AG08396 (cell line): ENCODE measurements around the gene PASD1.
"Not testable (repeated sequence)": the region's sequence is repeated elsewhere in the genome, so short reads cannot be mapped to it uniquely, and the experiment has no call there.

Experiments
- DNase-seq: peaks from one replicate; pipeline ENCODE4 v3.0.0; 2012; ENCODE audit warnings: low spot score, mixed read lengths

Gene PASD1

GRCh38 chrX:151621422-151621821 lies 57.9 kb downstream of the PASD1 start:
- no peak for DNase-seq

GRCh38 chrX:151624677-151625076 lies 61.2 kb downstream of the PASD1 start:
- DNase-seq: no peak

GRCh38 chrX:151631822-151632221 lies 68.3 kb downstream of the PASD1 start:
- no peak for DNase-seq

GRCh38 chrX:151633157-151633556 lies 69.7 kb downstream of the PASD1 start:
- no peak for DNase-seq

GRCh38 chrX:151634937-151635336 lies 71.5 kb downstream of the PASD1 start:
- DNase-seq: no peak

- DNase-seq: no peak
Observed at GRCh38 chrX:151641564-151641963, 78.1 kb downstream of the PASD1 start.

GRCh38 chrX:151675121-151675746 lies 111.8 kb downstream of the PASD1 start:
- DNase-seq: no peak

GRCh38 chrX:151676196-151676595 lies 112.7 kb downstream of the PASD1 start:
- DNase-seq: no peak

- DNase-seq: no peak
Observed at GRCh38 chrX:151679798-151680402, 116.4 kb downstream of the PASD1 start.

GRCh38 chrX:151680805-151681204 lies 117.3 kb downstream of the PASD1 start:
- no peak for DNase-seq

GRCh38 chrX:151687635-151688034 lies 124.2 kb downstream of the PASD1 start:
- no peak for DNase-seq

GRCh38 chrX:151688695-151689094 lies 125.2 kb downstream of the PASD1 start:
- DNase-seq: no peak

GRCh38 chrX:151692825-151693224 lies 129.3 kb downstream of the PASD1 start:
- no peak for DNase-seq

- no peak for DNase-seq
Observed at GRCh38 chrX:151694121-151694520, 130.6 kb downstream of the PASD1 start.

GRCh38 chrX:151694661-151695582 lies 131.4 kb downstream of the PASD1 start, which contains the start of gene PRRG3:
Gene PRRG3 (plus strand): TSS chrX:151695458. CDS start chrX:151698815, 3,357 bp downstream.
- DNase-seq: no peak

GRCh38 chrX:151695583-151696340 lies 132.3 kb downstream of the PASD1 start:
- no peak for DNase-seq

- not testable (repeated sequence) for DNase-seq
Observed at GRCh38 chrX:151697082-151697481, 133.6 kb downstream of the PASD1 start.

GRCh38 chrX:151697522-151697921 lies 134.0 kb downstream of the PASD1 start:
- peak; percentile 48 for DNase-seq

- no peak for DNase-seq
Observed at GRCh38 chrX:151698485-151698884, 135.0 kb downstream of the PASD1 start.

- DNase-seq: no peak
Observed at GRCh38 chrX:151699746-151700145, 136.3 kb downstream of the PASD1 start.

- DNase-seq: no peak
Observed at GRCh38 chrX:151700581-151700980, 137.1 kb downstream of the PASD1 start.

- DNase-seq: no peak
Observed at GRCh38 chrX:151701071-151701470, 137.6 kb downstream of the PASD1 start.
